ENCODE results near the gene SLC12A5.

DNA sequence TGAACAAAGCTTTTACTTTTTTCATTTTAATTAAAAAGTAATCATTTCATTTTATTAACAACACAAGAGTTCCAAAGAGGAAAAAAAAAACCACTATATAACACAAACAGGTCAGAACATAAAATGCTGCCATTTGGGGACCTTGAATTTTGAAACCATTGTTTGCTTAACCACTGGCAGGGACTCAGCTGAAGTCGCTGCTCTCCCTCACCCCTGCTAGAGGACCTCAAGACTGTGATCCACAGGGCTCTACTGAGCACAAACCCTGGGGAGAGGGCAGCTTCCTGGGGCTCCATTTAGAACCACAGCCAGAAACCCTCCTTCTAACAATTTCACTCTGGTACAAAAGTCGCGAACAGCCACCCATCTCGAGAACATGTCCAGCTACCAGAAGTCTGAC is 32.0 kb downstream of the SLC12A5 start:
- TF ChIP-seq, protein P1, sequence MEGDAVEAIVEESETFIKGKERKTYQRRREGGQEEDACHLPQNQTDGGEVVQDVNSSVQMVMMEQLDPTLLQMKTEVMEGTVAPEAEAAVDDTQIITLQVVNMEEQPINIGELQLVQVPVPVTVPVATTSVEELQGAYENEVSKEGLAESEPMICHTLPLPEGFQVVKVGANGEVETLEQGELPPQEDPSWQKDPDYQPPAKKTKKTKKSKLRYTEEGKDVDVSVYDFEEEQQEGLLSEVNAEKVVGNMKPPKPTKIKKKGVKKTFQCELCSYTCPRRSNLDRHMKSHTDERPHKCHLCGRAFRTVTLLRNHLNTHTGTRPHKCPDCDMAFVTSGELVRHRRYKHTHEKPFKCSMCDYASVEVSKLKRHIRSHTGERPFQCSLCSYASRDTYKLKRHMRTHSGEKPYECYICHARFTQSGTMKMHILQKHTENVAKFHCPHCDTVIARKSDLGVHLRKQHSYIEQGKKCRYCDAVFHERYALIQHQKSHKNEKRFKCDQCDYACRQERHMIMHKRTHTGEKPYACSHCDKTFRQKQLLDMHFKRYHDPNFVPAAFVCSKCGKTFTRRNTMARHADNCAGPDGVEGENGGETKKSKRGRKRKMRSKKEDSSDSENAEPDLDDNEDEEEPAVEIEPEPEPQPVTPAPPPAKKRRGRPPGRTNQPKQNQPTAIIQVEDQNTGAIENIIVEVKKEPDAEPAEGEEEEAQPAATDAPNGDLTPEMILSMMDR (conservative IDR thresholded peaks at IDR 0.05 in 1 of 2, IDR thresholded peaks at IDR 0.05 in 1 of 2; ENCODE audit: low read depth in 1 of 2, low read length in 2 of 2) = no peak
- no peak for TF ChIP-seq EZH2 (IDR thresholded peaks at IDR 0.05; ENCODE audit: low read length, missing control alignments)
